Hepatocyte (in vitro differentiated cells): Measurements from ENCODE around the gene KIF3B.

ENCODE experiments used
- EZH2 ChIP-seq: fragments of 200-600 bp; sonication (generic); IDR thresholded peaks from 2 replicates; pipeline ENCODE4 v1.6.1; 2016; ENCODE audit warnings: antibody characterized with exemption, mild to moderate bottlenecking, borderline replicate concordance
- EZH2phosphoT487 ChIP-seq: fragments of 200-600 bp; sonication (generic); IDR thresholded peaks from one replicate; pipeline ENCODE4 v1.6.1; 2018; ENCODE audit warnings: antibody characterized with exemption, mild to moderate bottlenecking, low read depth, moderate library complexity; ENCODE audit not compliant: unreplicated experiment, severe bottlenecking
- TF ChIP-seq, protein P1 (sequence below): fragments of 200-600 bp; sonication (generic); IDR thresholded peaks from 2 replicates; pipeline ENCODE4 v1.5.1; 2016; ENCODE audit warnings: antibody characterized with exemption, mild to moderate bottlenecking; ENCODE audit not compliant: poor library complexity

DNA sequence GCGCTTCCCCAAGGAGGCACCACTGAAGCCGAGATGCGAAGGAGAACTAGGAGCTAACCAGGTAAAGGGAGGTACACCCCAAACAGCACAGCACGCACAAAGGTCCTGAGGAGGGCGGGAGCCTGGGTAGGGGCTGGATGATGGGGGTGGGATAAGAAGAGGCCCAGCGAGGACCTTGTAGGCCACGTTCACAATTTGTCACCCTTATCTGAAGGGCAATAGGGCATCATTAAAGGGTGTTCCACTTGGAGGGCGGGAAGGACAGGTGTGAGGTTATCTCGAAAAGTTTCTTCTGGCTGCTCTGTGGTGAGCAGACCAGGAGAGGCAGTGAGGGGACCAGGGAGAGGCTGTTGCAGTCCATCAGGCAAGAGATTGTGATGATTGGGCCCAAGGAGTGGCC, 44.2 kb upstream of the KIF3B start:
- TF ChIP-seq, protein P1, sequence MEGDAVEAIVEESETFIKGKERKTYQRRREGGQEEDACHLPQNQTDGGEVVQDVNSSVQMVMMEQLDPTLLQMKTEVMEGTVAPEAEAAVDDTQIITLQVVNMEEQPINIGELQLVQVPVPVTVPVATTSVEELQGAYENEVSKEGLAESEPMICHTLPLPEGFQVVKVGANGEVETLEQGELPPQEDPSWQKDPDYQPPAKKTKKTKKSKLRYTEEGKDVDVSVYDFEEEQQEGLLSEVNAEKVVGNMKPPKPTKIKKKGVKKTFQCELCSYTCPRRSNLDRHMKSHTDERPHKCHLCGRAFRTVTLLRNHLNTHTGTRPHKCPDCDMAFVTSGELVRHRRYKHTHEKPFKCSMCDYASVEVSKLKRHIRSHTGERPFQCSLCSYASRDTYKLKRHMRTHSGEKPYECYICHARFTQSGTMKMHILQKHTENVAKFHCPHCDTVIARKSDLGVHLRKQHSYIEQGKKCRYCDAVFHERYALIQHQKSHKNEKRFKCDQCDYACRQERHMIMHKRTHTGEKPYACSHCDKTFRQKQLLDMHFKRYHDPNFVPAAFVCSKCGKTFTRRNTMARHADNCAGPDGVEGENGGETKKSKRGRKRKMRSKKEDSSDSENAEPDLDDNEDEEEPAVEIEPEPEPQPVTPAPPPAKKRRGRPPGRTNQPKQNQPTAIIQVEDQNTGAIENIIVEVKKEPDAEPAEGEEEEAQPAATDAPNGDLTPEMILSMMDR = no peak
- TF ChIP-seq EZH2phosphoT487 = no peak
- TF ChIP-seq EZH2 = no peak
